ENCODE results near the gene LFNG.

GRCh38 chr7:2507208-2507916 is 12.2 kb upstream of the LFNG start:
- TF ChIP-seq, protein P1, sequence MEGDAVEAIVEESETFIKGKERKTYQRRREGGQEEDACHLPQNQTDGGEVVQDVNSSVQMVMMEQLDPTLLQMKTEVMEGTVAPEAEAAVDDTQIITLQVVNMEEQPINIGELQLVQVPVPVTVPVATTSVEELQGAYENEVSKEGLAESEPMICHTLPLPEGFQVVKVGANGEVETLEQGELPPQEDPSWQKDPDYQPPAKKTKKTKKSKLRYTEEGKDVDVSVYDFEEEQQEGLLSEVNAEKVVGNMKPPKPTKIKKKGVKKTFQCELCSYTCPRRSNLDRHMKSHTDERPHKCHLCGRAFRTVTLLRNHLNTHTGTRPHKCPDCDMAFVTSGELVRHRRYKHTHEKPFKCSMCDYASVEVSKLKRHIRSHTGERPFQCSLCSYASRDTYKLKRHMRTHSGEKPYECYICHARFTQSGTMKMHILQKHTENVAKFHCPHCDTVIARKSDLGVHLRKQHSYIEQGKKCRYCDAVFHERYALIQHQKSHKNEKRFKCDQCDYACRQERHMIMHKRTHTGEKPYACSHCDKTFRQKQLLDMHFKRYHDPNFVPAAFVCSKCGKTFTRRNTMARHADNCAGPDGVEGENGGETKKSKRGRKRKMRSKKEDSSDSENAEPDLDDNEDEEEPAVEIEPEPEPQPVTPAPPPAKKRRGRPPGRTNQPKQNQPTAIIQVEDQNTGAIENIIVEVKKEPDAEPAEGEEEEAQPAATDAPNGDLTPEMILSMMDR (IDR thresholded peaks at IDR 0.05; ENCODE audit: low read depth, low read length, missing input control), result no peak
- TF ChIP-seq GABPA (IDR thresholded peaks at IDR 0.05 in 1 of 2, conservative IDR thresholded peaks at IDR 0.05 in 1 of 2) (no peak), MAX (IDR thresholded peaks at IDR 0.05) (no peak), YY1 (IDR thresholded peaks at IDR 0.05) (no peak), JUND (IDR thresholded peaks at IDR 0.05) (no peak), EGR1 (IDR thresholded peaks at IDR 0.05; ENCODE audit: low read depth in 2 of 2) (no peak), TAF1 (conservative IDR thresholded peaks at IDR 0.05) (no peak), RAD21 (IDR thresholded peaks at IDR 0.05) (no peak), REST (IDR thresholded peaks at IDR 0.05) (no peak), SP1 (IDR thresholded peaks at IDR 0.05) (no peak), ZBTB33 (IDR thresholded peaks at IDR 0.05) (no peak), FOXA2 (IDR thresholded peaks at IDR 0.05) (no peak), RXRA (IDR thresholded peaks at IDR 0.05) (no peak)
- TF ChIP-seq, protein P2, sequence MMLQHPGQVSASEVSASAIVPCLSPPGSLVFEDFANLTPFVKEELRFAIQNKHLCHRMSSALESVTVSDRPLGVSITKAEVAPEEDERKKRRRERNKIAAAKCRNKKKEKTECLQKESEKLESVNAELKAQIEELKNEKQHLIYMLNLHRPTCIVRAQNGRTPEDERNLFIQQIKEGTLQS (IDR thresholded peaks at IDR 0.05), result no peak
